Measurements from ENCODE around the gene ZBTB46. TPM values are rescaled to one million over a fixed set of nuclear protein-coding genes. Genes with fewer than 3 reads are reported as not detected.

ZBTB46 gene
- total RNA-seq, 1 donor = 0.36 TPM

GRCh38 chr20:63752411-63753101 is 78.5 kb downstream of the ZBTB46 start:
- Histone ChIP-seq H3K27me3 (ENCODE audit: insufficient read depth, low read length) (no peaks in the 10 kb centered on the region), H3K4me2 (ENCODE audit: insufficient read depth, low read length) (no peak overlapping the region), H3K4me3 (ENCODE audit: insufficient read depth, low read length) (no peak overlapping the region), H4K20me1 (ENCODE audit: insufficient read depth, low read length) (no peaks in the 10 kb centered on the region), H3K27ac (ENCODE audit: low read depth, low read length) (no peak overlapping the region), H3K79me2 (ENCODE audit: insufficient read depth, low read length) (no peaks in the 10 kb centered on the region), H2AFZ (ENCODE audit: low read length) (no peak overlapping the region), H3K36me3 (ENCODE audit: insufficient read depth, low read length) (no peaks in the 10 kb centered on the region), H3K9me3 (ENCODE audit: low read depth, low read length) (no peaks in the 10 kb centered on the region), H3K4me1 (ENCODE audit: insufficient read depth, low read length) (no peaks in the 10 kb centered on the region)
- DNase-seq (ENCODE audit: insufficient read length, low spot score, missing footprints) = peak; percentile 63
- no peak for TF ChIP-seq CTCF (IDR thresholded peaks at IDR 0.05; ENCODE audit: extremely low read depth, low read depth, low read length)

- no peak overlapping the region for H3K4me2 ChIP-seq (ENCODE audit: insufficient read depth, low read length)
- TF ChIP-seq CTCF (IDR thresholded peaks at IDR 0.05; ENCODE audit: extremely low read depth, low read depth, low read length) = no peak
- H3K27ac ChIP-seq (ENCODE audit: low read depth, low read length) = no peak overlapping the region
- no peaks in the 10 kb centered on the region for H3K27me3 ChIP-seq (ENCODE audit: insufficient read depth, low read length)
- no peaks in the 10 kb centered on the region for H3K79me2 ChIP-seq (ENCODE audit: insufficient read depth, low read length)
- H3K36me3 ChIP-seq (ENCODE audit: insufficient read depth, low read length) = no peaks in the 10 kb centered on the region
- H4K20me1 ChIP-seq (ENCODE audit: insufficient read depth, low read length) = no peaks in the 10 kb centered on the region
- H3K4me1 ChIP-seq (ENCODE audit: insufficient read depth, low read length) = no peaks in the 10 kb centered on the region
- H2AFZ ChIP-seq (ENCODE audit: low read length) = no peak overlapping the region
- H3K9me3 ChIP-seq (ENCODE audit: low read depth, low read length) = no peaks in the 10 kb centered on the region
- DNase-seq (ENCODE audit: insufficient read length, low spot score, missing footprints) = peak; percentile 73
- H3K4me3 ChIP-seq (ENCODE audit: insufficient read depth, low read length) = no peak overlapping the region
Observed at GRCh38 chr20:63751471-63752271, 79.4 kb downstream of the ZBTB46 start.

GRCh38 chr20:63750807-63751470 is 80.1 kb downstream of the ZBTB46 start:
- no peak overlapping the region for H3K4me3 ChIP-seq (ENCODE audit: insufficient read depth, low read length)
- H3K4me2 ChIP-seq (ENCODE audit: insufficient read depth, low read length) = no peak overlapping the region
- no peak overlapping the region for H3K27ac ChIP-seq (ENCODE audit: low read depth, low read length)
- TF ChIP-seq CTCF (IDR thresholded peaks at IDR 0.05; ENCODE audit: extremely low read depth, low read depth, low read length) = no peak
- H3K4me1 ChIP-seq (ENCODE audit: insufficient read depth, low read length) = no peaks in the 10 kb centered on the region
- DNase-seq (ENCODE audit: insufficient read length, low spot score, missing footprints) = peak; percentile 57
- no peaks in the 10 kb centered on the region for H3K27me3 ChIP-seq (ENCODE audit: insufficient read depth, low read length)
- no peaks in the 10 kb centered on the region for H4K20me1 ChIP-seq (ENCODE audit: insufficient read depth, low read length)
- no peak overlapping the region for H2AFZ ChIP-seq (ENCODE audit: low read length)
- no peaks in the 10 kb centered on the region for H3K9me3 ChIP-seq (ENCODE audit: low read depth, low read length)
- no peaks in the 10 kb centered on the region for H3K36me3 ChIP-seq (ENCODE audit: insufficient read depth, low read length)
- H3K79me2 ChIP-seq (ENCODE audit: insufficient read depth, low read length) = no peaks in the 10 kb centered on the region
